DMS153 treated with DMSO at 0.1 percent for 48 hours (cell line): ENCODE results near the gene MACF1.
"Not testable (repeated sequence)": the region's sequence is repeated elsewhere in the genome, so short reads cannot be mapped to it uniquely, and the experiment has no call there.

Experiments used
- DNase-seq: peaks from one replicate; lab custom pipeline; 2025; ENCODE audit not compliant: unreplicated experiment; lab: John Stamatoyannopoulos, UW

The MACF1 gene

GRCh38 chr1:39507230-39507928 lies 302.9 kb downstream of the MACF1 start:
- DNase-seq, result no peak

GRCh38 chr1:39508266-39508665 lies 303.8 kb downstream of the MACF1 start:
- DNase-seq, result no peak

GRCh38 chr1:39508857-39509305 lies 304.4 kb downstream of the MACF1 start:
- no peak for DNase-seq

GRCh38 chr1:39509360-39510009 lies 305.0 kb downstream of the MACF1 start:
- no peak for DNase-seq

- not testable (repeated sequence) for DNase-seq
These were observed 306.2 kb downstream of the MACF1 start for GRCh38 chr1:39510570-39511186.

GRCh38 chr1:39511477-39511876 lies 307.0 kb downstream of the MACF1 start:
- not testable (repeated sequence) for DNase-seq

- DNase-seq, result not testable (repeated sequence)
These were observed 307.8 kb downstream of the MACF1 start for GRCh38 chr1:39512234-39512847.

GRCh38 chr1:39514710-39515124 lies 310.2 kb downstream of the MACF1 start:
- not testable (repeated sequence) for DNase-seq

- DNase-seq, result not testable (repeated sequence)
These were observed 310.9 kb downstream of the MACF1 start for GRCh38 chr1:39515131-39516086.

- DNase-seq, result not testable (repeated sequence)
These were observed 312.3 kb downstream of the MACF1 start for GRCh38 chr1:39516841-39517240.

GRCh38 chr1:39517936-39518335 lies 313.4 kb downstream of the MACF1 start:
- not testable (repeated sequence) for DNase-seq

GRCh38 chr1:39519376-39519775 lies 314.9 kb downstream of the MACF1 start:
- DNase-seq, result not testable (repeated sequence)

GRCh38 chr1:39522221-39522620 lies 317.7 kb downstream of the MACF1 start:
- not testable (repeated sequence) for DNase-seq

GRCh38 chr1:39522661-39523567 lies 318.4 kb downstream of the MACF1 start:
- DNase-seq, result no peak

- no peak for DNase-seq
These were observed 319.7 kb downstream of the MACF1 start for GRCh38 chr1:39524171-39524570.

GRCh38 chr1:39524591-39525365 lies 320.3 kb downstream of the MACF1 start:
- DNase-seq, result no peak

GRCh38 chr1:39525366-39526165 lies 321.1 kb downstream of the MACF1 start:
- DNase-seq, result no peak
